ENCODE measurements around the gene BBS4.

DNA sequence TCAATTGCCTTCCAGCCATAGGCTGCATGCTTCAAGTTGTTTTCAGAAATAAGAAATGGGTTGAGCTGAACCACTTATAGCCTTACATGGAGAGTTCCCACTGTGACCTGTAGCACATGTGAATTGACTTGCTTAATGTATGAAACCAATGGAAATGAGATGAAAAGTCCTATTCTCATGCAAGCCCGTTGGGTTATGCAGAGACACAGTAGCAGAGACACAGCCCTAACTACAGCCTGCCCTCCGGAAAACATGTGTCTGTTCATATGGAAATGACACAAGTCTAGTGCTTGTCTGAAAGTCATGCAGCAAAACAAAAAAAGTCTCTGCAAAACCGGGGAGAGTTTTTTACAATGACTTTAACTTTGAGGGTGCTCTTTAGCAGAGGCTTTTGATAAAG is 14.5 kb upstream of the BBS4 start:
- TF ChIP-seq ZNF670 (tag by site-specific recombination; IDR thresholded peaks at IDR 0.05; ENCODE audit: low read depth) = no peak
- TF ChIP-seq, protein P1, sequence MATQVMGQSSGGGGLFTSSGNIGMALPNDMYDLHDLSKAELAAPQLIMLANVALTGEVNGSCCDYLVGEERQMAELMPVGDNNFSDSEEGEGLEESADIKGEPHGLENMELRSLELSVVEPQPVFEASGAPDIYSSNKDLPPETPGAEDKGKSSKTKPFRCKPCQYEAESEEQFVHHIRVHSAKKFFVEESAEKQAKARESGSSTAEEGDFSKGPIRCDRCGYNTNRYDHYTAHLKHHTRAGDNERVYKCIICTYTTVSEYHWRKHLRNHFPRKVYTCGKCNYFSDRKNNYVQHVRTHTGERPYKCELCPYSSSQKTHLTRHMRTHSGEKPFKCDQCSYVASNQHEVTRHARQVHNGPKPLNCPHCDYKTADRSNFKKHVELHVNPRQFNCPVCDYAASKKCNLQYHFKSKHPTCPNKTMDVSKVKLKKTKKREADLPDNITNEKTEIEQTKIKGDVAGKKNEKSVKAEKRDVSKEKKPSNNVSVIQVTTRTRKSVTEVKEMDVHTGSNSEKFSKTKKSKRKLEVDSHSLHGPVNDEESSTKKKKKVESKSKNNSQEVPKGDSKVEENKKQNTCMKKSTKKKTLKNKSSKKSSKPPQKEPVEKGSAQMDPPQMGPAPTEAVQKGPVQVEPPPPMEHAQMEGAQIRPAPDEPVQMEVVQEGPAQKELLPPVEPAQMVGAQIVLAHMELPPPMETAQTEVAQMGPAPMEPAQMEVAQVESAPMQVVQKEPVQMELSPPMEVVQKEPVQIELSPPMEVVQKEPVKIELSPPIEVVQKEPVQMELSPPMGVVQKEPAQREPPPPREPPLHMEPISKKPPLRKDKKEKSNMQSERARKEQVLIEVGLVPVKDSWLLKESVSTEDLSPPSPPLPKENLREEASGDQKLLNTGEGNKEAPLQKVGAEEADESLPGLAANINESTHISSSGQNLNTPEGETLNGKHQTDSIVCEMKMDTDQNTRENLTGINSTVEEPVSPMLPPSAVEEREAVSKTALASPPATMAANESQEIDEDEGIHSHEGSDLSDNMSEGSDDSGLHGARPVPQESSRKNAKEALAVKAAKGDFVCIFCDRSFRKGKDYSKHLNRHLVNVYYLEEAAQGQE (tag by site-specific recombination; IDR thresholded peaks at IDR 0.05) = no peak
- no peak for TF ChIP-seq ZNF121 (tag by site-specific recombination; IDR thresholded peaks at IDR 0.05)
- TF ChIP-seq, protein P2, sequence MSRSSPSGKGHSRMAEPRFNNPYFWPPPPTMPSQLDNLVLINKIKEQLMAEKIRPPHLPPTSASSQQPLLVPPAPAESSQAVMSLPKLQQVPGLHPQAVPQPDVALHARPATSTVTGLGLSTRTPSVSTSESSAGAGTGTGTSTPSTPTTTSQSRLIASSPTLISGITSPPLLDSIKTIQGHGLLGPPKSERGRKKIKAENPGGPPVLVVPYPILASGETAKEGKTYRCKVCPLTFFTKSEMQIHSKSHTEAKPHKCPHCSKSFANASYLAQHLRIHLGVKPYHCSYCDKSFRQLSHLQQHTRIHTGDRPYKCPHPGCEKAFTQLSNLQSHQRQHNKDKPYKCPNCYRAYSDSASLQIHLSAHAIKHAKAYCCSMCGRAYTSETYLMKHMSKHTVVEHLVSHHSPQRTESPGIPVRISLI (tag by site-specific recombination; IDR thresholded peaks at IDR 0.05) = no peak
- TF ChIP-seq, protein P3, sequence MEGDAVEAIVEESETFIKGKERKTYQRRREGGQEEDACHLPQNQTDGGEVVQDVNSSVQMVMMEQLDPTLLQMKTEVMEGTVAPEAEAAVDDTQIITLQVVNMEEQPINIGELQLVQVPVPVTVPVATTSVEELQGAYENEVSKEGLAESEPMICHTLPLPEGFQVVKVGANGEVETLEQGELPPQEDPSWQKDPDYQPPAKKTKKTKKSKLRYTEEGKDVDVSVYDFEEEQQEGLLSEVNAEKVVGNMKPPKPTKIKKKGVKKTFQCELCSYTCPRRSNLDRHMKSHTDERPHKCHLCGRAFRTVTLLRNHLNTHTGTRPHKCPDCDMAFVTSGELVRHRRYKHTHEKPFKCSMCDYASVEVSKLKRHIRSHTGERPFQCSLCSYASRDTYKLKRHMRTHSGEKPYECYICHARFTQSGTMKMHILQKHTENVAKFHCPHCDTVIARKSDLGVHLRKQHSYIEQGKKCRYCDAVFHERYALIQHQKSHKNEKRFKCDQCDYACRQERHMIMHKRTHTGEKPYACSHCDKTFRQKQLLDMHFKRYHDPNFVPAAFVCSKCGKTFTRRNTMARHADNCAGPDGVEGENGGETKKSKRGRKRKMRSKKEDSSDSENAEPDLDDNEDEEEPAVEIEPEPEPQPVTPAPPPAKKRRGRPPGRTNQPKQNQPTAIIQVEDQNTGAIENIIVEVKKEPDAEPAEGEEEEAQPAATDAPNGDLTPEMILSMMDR (tag by site-specific recombination; IDR thresholded peaks at IDR 0.05) = no peak
- no peak for TF ChIP-seq GLIS2 (tag by site-specific recombination; IDR thresholded peaks at IDR 0.05)
